ENCODE results near the gene GRID1.

DNA sequence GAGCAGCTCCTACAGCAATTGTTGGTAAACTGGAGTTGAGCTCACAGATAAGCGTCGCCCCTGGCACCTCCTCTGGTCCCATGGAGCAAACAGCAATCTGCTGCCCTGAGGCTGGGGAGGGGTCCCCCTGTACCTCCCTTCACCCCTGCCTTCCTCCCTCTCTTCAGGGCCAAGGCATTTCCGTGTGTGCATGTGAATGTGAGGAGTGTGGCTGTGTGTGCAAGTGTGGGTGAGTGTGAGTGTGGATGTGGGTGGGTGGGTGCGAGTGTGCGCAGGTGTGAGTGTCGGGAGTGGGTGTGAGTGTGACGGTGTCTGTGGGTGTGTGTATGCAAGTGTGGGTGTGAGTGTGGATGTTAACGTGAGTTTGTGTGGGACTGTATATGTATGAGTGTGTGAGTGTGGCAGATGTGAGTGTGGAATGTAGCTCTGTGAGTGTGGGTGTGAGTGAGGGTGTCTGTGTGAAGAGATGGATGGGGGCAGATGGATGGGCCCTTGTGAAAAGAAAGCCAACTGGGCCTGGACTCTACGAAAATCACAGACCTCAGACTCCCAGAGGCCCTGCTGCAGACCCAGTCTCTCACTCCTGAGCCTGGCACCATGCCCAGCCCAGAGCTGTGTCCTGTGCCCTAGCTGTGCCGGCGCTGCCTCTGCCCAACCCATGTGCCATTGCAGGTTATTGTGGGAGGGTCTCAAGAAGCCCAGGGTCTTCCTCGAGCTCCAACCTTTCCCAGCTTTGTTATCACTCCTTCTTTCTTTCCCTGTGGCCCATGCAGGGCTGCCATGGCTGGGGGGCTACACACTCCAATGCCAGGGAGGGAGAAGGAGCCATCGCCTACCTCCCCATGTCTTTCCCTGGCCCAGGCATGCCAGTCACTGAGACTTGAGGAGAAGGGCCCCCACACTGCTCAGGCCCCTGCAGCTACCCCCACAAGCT, 73.9 kb downstream of the GRID1 start:
- TF ChIP-seq CTCF (IDR thresholded peaks at IDR 0.05 in 8 of 11, conservative IDR thresholded peaks at IDR 0.05 in 3 of 11) = no peak
- no peak for TF ChIP-seq POLR2A (IDR thresholded peaks at IDR 0.05)
- TF ChIP-seq POLR2AphosphoS5 (IDR thresholded peaks at IDR 0.05) = no peak
